Neutrophil (primary cell): ENCODE measurements around the gene ROR2.
"Not testable (repeated sequence)": the region's sequence is repeated elsewhere in the genome, so short reads cannot be mapped to it uniquely, and the experiment has no call there.

Source experiments
- H3K27ac ChIP-seq: fragments of 200-600 bp; sonication (generic); 2 replicates; pipeline ENCODE4 v1.5.1; 2016; ENCODE audit warnings: mild to moderate bottlenecking, moderate library complexity
- H3K27me3 ChIP-seq: fragments of 200-600 bp; sonication (generic); 2 replicates; pipeline ENCODE4 v1.6.0; 2016; ENCODE audit warnings: mild to moderate bottlenecking
- H3K36me3 ChIP-seq: fragments of 200-600 bp; sonication (generic); 2 replicates; pipeline ENCODE4 v1.5.1; 2017
- H3K4me1 ChIP-seq, 2 experiments: fragments of 200-600 bp in 1 of 2; sonication (generic) in 1 of 2; 1 replicate in 1 of 2; 2 replicates in 1 of 2; pipeline versions ENCODE4 v1.5.1 to v1.6.1; 2013 to 2016; ENCODE audit warnings: low read depth in 1 of 2, low read length in 1 of 2, mild to moderate bottlenecking in 1 of 2, moderate library complexity in 1 of 2; ENCODE audit not compliant: control insufficient read depth in 1 of 2, insufficient read depth in 1 of 2
- H3K4me3 ChIP-seq, 2 experiments: fragments of 200-600 bp in 1 of 2; sonication (generic) in 1 of 2; 1 replicate in 1 of 2; 2 replicates in 1 of 2; pipeline ENCODE4 v1.5.1; 2013 to 2016; ENCODE audit warnings: low read depth in 1 of 2, low read length in 1 of 2, mild to moderate bottlenecking in 1 of 2, moderate library complexity in 1 of 2
- H3K9me3 ChIP-seq: fragments of 200-600 bp; sonication (generic); 2 replicates; pipeline ENCODE4 v1.5.1; 2016
- CTCF ChIP-seq: fragments of 200-600 bp; sonication (generic); IDR thresholded peaks from 2 replicates; pipeline ENCODE4 v1.5.1; 2016; ENCODE audit warnings: antibody characterized with exemption

Gene ROR2

GRCh38 chr9:91799113-91799744, 150.8 kb downstream of the ROR2 start:
- Histone ChIP-seq H3K4me3 (no peak overlapping the region), H3K36me3 (no peaks in the 10 kb centered on the region), H3K9me3 (no peaks in the 10 kb centered on the region), H3K27ac (no peak overlapping the region), H3K4me1 (peaks cover 9 to 17% of the 10 kb centered on the region in 2 experiments), H3K27me3 (no peaks in the 10 kb centered on the region)
- TF ChIP-seq CTCF = no peak

DNA sequence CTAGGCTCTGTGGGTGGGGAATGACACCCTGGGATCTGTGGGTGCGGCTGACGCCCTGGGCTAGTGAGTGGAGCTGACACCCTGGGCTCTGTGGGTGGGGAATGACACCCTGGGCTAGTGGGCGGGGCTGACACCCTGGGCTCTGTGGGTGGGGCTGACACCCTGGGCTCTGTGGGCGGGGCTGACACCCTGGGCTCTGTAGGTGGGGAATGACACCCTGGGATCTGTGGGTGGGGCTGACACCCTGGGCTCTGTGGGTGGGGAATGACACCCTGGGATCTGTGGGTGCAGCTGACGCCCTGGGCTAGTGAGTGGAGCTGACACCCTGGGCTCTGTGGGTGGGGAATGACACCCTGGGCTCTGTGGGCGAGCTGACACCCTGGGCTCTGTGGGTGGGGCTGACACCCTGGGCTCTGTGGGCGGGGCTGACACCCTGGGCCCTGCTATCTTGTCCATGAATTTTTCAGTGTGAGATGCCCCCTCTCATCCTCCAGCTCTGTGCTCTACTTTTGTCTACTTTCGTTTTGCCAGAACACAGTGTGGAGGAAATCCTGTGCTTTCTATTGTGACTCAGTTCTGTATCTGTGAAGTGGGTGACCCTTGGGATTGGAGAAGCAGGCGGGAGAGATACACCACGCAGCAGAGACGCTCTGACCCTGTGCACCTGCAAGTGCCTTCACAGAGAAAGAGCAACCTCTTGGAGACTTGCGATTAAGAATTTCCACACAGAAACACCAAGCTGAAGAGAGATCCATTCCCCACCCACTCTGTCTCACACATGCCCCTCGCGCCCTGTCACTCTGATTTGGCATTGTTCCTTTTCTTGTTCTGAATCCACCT, 151.5 kb downstream of the ROR2 start:
- H3K9me3 ChIP-seq, H3K4me3 ChIP-seq, H3K27me3 ChIP-seq, H3K36me3 ChIP-seq, H3K27ac ChIP-seq: not testable (repeated sequence)
- H3K4me1 ChIP-seq = peaks cover 9 to 17% of the 10 kb centered on the region in 2 experiments

DNA sequence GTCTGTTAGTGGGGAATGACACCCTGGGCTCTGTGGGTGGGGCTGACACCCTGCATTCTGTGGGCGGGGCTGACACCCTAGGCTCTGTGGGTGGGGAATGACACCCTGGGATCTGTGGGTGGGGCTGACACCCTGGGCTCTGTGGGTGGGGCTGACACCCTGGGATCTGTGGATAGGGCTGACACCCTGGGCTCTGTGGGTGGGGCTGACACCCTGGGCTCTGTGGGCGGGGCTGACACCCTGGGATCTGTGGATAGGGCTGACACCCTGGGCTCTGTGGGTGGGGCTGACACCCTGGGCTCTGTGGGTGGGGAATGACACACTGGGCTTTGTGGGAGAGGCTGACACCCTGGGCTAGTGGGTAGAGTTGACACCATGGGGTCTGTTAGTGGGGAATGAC, 152.5 kb downstream of the ROR2 start:
- not testable (repeated sequence) for H3K9me3 ChIP-seq, H3K27me3 ChIP-seq, H3K4me1 ChIP-seq, H3K4me3 ChIP-seq, H3K27ac ChIP-seq, H3K36me3 ChIP-seq

DNA sequence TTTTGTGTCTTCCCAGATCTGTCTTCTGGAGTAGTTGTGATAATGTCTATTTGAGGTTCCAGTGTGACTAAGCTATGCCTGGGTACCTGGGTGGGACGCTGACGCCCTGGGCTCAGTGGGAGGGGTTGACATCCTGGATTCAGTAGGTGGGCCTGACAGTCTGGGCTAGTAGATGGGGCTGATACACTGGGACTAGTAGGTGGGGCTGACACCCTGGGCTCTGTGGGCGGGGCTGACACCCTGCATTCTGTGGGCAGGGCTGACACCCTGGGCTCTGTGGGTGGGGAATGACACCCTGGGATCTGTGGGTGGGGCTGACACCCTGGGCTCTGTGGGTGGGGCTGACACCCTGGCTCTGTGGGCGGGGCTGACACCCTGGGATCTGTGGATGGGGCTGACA, 153.5 kb downstream of the ROR2 start:
- H3K27ac ChIP-seq, H3K4me1 ChIP-seq, H3K36me3 ChIP-seq, H3K27me3 ChIP-seq, H3K9me3 ChIP-seq, H3K4me3 ChIP-seq: not testable (repeated sequence)

GRCh38 chr9:91795598-91796241, 154.3 kb downstream of the ROR2 start:
- Histone ChIP-seq H3K27ac (no peak overlapping the region), H3K4me3 (no peak overlapping the region), H3K27me3 (no peaks in the 10 kb centered on the region), H3K36me3 (no peaks in the 10 kb centered on the region), H3K4me1 (no peaks in the 10 kb centered on the region), H3K9me3 (no peaks in the 10 kb centered on the region)
- no peak for TF ChIP-seq CTCF

GRCh38 chr9:91793371-91793770, 156.7 kb downstream of the ROR2 start:
- not testable (repeated sequence) for H3K9me3 ChIP-seq, H3K27ac ChIP-seq, H3K4me1 ChIP-seq, H3K27me3 ChIP-seq, H3K4me3 ChIP-seq, H3K36me3 ChIP-seq

DNA sequence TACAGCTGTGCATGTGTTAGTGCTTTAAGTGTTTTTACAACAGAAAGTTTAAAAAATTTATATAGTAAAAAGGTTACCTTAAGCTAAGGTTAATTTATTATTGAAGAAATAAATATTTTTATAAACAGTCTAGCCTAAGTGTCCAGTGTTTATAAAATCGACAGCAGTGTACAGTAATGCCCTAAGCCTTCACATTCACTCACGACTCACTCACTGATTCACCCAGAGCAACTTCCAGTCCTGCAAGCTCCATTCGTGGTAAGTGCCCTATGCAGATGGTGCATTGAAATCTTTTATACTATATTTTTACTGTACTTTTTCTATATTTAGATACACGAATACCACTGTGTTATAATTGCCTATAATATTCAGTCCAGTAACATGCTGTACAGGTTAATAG, 159.1 kb downstream of the ROR2 start:
- no peak overlapping the region for H3K27ac ChIP-seq

More for the DNA sequence above, 159.1 kb downstream of the ROR2 start:
- Histone ChIP-seq H3K36me3 (no peaks in the 10 kb centered on the region), H3K9me3 (no peaks in the 10 kb centered on the region), H3K4me1 (no peaks in the 10 kb centered on the region), H3K4me3 (no peak overlapping the region), H3K27me3 (no peaks in the 10 kb centered on the region)
- no peak for TF ChIP-seq CTCF
